KOPT-K1 (cell line): ENCODE measurements around the gene ZNF331.

Source experiments
- H3K27ac ChIP-seq: fragments of 200-600 bp; sonication (generic); 2 replicates; pipeline ENCODE4 v1.5.1; 2016; ENCODE audit warnings: antibody characterized with exemption, mild to moderate bottlenecking, low read depth, low read length; ENCODE audit not compliant: poor library complexity, severe bottlenecking
- H3K36me3 ChIP-seq: fragments of 200-600 bp; sonication (generic); 2 replicates; pipeline ENCODE4 v1.5.1; 2017; ENCODE audit warnings: antibody characterized with exemption, mild to moderate bottlenecking, low read length, moderate library complexity; ENCODE audit not compliant: insufficient read depth
- H3K9me3 ChIP-seq: fragments of 200-600 bp; sonication (generic); 2 replicates; pipeline ENCODE4 v1.5.1; 2017; ENCODE audit warnings: antibody characterized with exemption, low read length, mild to moderate bottlenecking; ENCODE audit not compliant: insufficient read depth, poor library complexity, severe bottlenecking

Gene ZNF331

GRCh38 chr19:53540091-53540490 is 2.1 kb downstream of the ZNF331 start:
- Histone ChIP-seq H3K36me3 (peaks cover 31% of the 10 kb centered on the region), H3K9me3 (no peaks in the 10 kb centered on the region), H3K27ac (no peak overlapping the region)

DNA sequence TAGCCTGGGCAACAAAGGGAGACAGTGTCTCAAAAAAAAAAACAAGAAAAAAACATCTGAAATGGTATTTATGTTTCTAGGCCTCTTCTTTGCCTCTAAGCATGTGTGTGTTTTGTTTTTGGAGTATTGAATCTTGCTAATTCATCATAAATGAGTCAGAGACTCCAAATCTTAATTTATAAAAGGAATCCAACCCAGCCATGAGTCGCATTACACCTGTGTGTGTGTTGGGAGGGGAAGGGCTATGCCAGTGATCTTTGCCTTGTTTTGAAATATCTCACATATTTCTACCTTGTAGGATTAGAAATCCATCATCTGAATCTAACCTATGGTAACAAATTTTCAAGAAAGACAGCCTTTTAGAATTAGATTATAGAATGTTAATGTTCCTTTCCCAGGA is 4.0 kb downstream of the ZNF331 start:
- Histone ChIP-seq H3K9me3 (no peaks in the 10 kb centered on the region), H3K36me3 (peaks cover 26% of the 10 kb centered on the region), H3K27ac (no peak overlapping the region)

GRCh38 chr19:53545271-53546065 is 7.5 kb downstream of the ZNF331 start:
- H3K36me3 ChIP-seq, result peaks cover 24% of the 10 kb centered on the region
- no peak overlapping the region for H3K27ac ChIP-seq
- no peaks in the 10 kb centered on the region for H3K9me3 ChIP-seq

- Histone ChIP-seq H3K36me3 (peaks cover 13% of the 10 kb centered on the region), H3K9me3 (no peaks in the 10 kb centered on the region), H3K27ac (no peak overlapping the region)
Observed at GRCh38 chr19:53546758-53547513, 9.0 kb downstream of the ZNF331 start.

DNA sequence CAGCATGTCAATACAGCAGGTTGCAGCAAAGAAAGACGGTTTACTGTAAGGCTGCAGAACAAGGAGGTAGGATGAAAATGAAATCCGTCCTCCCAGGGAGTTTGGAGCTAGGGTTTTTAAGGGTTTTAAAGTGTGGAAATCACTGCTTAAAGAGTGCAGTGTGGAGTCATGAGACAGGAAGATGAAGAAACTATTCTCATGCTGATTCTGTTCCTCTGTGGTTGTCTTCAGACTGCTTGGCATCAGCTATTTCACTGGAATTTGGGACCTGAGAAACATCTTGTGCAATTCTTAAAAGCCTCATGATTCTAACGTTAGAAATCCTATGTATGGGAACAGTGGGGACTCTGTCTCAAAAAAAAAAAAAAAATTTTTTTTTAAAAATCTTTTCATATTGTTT is 11.4 kb downstream of the ZNF331 start:
- peaks cover 6% of the 10 kb centered on the region; the same call in 1 of the 2 replicates for H3K36me3 ChIP-seq
- H3K27ac ChIP-seq, result no peak overlapping the region
- no peaks in the 10 kb centered on the region for H3K9me3 ChIP-seq

DNA sequence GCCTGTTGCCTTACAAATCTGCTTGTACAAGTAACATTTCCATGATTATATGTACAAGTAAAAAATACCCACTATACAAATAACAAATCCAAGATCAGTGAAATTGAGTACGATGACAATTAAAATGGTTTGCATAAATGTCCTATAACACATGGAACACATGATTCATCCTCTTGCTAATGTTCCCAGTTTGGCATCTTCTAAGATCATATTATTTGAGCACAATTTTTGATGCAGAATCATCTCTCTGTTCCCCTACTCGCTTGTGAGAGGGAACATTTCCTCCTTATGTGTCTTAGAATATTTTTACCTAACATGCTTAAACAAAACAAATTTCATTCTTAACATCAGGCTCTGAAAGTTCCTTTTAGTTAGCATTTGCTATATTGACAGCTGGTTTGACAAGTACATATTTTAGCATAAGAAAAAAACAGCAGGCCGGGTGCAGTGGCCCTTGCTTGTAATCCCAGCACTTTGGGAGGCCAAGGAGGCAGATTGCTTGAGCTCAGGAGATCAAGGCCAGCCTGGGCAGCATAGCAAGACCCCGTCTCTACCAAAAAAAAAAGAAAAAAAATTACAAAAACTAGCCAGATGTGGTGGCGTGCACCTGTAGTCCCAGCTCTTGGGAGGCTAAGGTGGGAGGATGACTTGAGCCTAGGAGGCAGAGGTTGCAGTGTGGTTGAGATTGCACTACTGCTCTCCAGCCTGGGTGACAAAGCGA is 14.2 kb downstream of the ZNF331 start:
- H3K27ac ChIP-seq, result no peak overlapping the region
- no peaks in the 10 kb centered on the region for H3K9me3 ChIP-seq
- peaks cover 7% of the 10 kb centered on the region; the same call in 1 of the 2 replicates for H3K36me3 ChIP-seq

GRCh38 chr19:53553156-53553555 is 15.2 kb downstream of the ZNF331 start:
- Histone ChIP-seq H3K9me3 (no peaks in the 10 kb centered on the region), H3K36me3 (peaks cover 12% of the 10 kb centered on the region), H3K27ac (peak overlapping the region; percentile 78)

- Histone ChIP-seq H3K36me3 (peaks cover 21% of the 10 kb centered on the region), H3K9me3 (no peaks in the 10 kb centered on the region), H3K27ac (peak overlapping the region; percentile 78)
Observed at GRCh38 chr19:53553865-53554791, 16.2 kb downstream of the ZNF331 start.

DNA sequence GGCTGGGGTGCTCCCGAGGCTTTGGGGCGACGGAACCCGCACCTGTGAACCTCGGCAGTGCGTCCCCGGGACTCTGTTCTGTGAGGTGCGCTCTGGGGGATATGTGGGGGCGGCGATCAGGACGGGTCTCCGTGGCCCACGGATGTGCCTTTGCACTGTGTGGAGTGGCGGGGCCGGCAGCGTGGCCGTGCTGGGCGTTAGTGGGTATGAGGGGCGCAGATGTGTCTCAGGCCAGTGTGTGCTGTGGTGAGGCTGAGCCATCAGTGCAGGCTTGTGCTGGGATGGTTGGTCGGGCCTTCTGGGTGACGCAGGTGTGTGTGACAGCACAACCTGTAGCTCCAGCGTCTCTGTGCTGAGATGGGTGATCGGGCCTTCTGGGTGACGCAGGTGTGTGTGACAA is 16.9 kb downstream of the ZNF331 start:
- peaks cover 28% of the 10 kb centered on the region for H3K36me3 ChIP-seq
- no peaks in the 10 kb centered on the region for H3K9me3 ChIP-seq
- peak overlapping the region; percentile 78 for H3K27ac ChIP-seq

- Histone ChIP-seq H3K36me3 (peaks cover 34% of the 10 kb centered on the region), H3K9me3 (no peaks in the 10 kb centered on the region), H3K27ac (no peak overlapping the region)
Observed at GRCh38 chr19:53555352-53555751, 17.4 kb downstream of the ZNF331 start.

DNA sequence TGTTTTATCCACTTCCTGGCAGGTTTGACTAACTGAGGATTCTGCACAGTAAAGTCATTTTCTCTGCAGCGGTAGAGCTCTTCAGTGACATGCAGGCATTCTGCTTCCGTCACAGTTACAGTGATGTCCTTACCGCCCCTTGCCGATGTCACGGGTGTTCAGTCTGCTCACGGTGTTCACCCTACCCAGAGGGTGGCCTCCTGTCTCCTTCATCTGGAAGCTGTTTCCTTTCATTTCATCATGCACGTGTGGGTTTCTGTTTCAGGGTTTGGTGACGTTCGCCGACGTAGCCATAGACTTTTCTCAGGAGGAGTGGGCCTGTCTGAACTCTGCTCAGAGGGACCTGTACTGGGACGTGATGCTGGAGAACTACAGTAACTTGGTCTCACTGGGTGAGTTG is 33.4 kb downstream of the ZNF331 start:
- peaks cover 34% of the 10 kb centered on the region for H3K9me3 ChIP-seq
- no peak overlapping the region for H3K27ac ChIP-seq
- peaks cover 85% of the 10 kb centered on the region for H3K36me3 ChIP-seq

GRCh38 chr19:53576941-53577653 is 39.2 kb downstream of the ZNF331 start:
- no peak overlapping the region for H3K27ac ChIP-seq
- H3K36me3 ChIP-seq, result peaks cover 80% of the 10 kb centered on the region
- H3K9me3 ChIP-seq, result peaks cover 64% of the 10 kb centered on the region

- Histone ChIP-seq H3K9me3 (peaks cover 64% of the 10 kb centered on the region), H3K36me3 (peaks cover 73% of the 10 kb centered on the region), H3K27ac (no peak overlapping the region)
Observed at GRCh38 chr19:53577968-53578367, 40.0 kb downstream of the ZNF331 start.

- H3K27ac ChIP-seq, result no peak overlapping the region
- H3K36me3 ChIP-seq, result peaks cover 58% of the 10 kb centered on the region
- H3K9me3 ChIP-seq, result peaks cover 60% of the 10 kb centered on the region
Observed at GRCh38 chr19:53579518-53579917, 41.6 kb downstream of the ZNF331 start.
